A673 (cell line): ENCODE results near the gene PARN. TPM values are rescaled to one million over a fixed set of nuclear protein-coding genes. Genes with fewer than 3 reads are reported as not detected.

Experiments used
- BruUV-seq: library from RNA; stranded (reverse); fragments of 400-500 nt; replicated peaks from 2 replicates; lab custom pipeline; 2021; lab: Mats Ljungman, UMichigan
- CTCF ChIA-PET: fragments of 300-600 bp; sonication (Branson Sonifier 250); formaldehyde crosslinking; loops from one replicate; lab custom pipeline; 2022; ENCODE audit warnings: antibody characterized with exemption; lab: Charles Lee
- POLR2A ChIA-PET: fragments of 300-600 bp; sonication (Branson Sonifier 250); formaldehyde crosslinking; loops from one replicate; lab custom pipeline; 2022; ENCODE audit warnings: antibody characterized with exemption; ENCODE audit not compliant: low non-redundant PET; lab: Charles Lee
- DNase-seq: peaks from one replicate; pipeline ENCODE4 v3.0.0-alpha.2; 2015; ENCODE audit warnings: low spot score
- H3K27ac ChIP-seq: fragments of 200-600 bp; sonication (generic); 2 replicates; pipeline ENCODE4 v1.5.1; 2016; ENCODE audit warnings: mixed run types, low read depth, mild to moderate bottlenecking, mixed read lengths, antibody characterized with exemption, low read length; ENCODE audit not compliant: poor library complexity, severe bottlenecking
- H3K27me3 ChIP-seq: fragments of 200-600 bp; sonication (generic); replicated peaks from 2 replicates; pipeline ENCODE4 v1.6.1; 2017; ENCODE audit warnings: mixed run types, low read depth, mild to moderate bottlenecking, mixed read lengths, antibody characterized with exemption, low read length; ENCODE audit not compliant: insufficient read depth, poor library complexity
- H3K36me3 ChIP-seq: fragments of 200-600 bp; sonication (generic); 2 replicates; pipeline ENCODE4 v1.6.1; 2016; ENCODE audit warnings: mixed run types, mild to moderate bottlenecking, mixed read lengths, antibody characterized with exemption, low read length; ENCODE audit not compliant: insufficient read depth, poor library complexity, severe bottlenecking
- H3K4me1 ChIP-seq: fragments of 200-600 bp; sonication (generic); 2 replicates; pipeline ENCODE4 v1.6.1; 2017; ENCODE audit warnings: mixed run types, mild to moderate bottlenecking, mixed read lengths, antibody characterized with exemption, low read length; ENCODE audit not compliant: insufficient read depth, poor library complexity, severe bottlenecking
- H3K4me3 ChIP-seq: fragments of 200-600 bp; sonication (generic); 2 replicates; pipeline ENCODE4 v1.5.1; 2016; ENCODE audit warnings: low read depth, mixed run types, mild to moderate bottlenecking, mixed read lengths, low read length; ENCODE audit not compliant: poor library complexity, severe bottlenecking
- H3K9me3 ChIP-seq: fragments of 200-600 bp; sonication (generic); 2 replicates; pipeline ENCODE4 v1.6.1; 2016; ENCODE audit warnings: mixed run types, low read depth, mild to moderate bottlenecking, mixed read lengths, antibody characterized with exemption, low read length; ENCODE audit not compliant: poor library complexity, severe bottlenecking
- EZH2 ChIP-seq: fragments of 200-600 bp; sonication (generic); IDR thresholded peaks from 2 replicates; pipeline ENCODE4 v1.6.1; 2017; ENCODE audit warnings: borderline replicate concordance, low read depth, mild to moderate bottlenecking, mixed read lengths, antibody characterized with exemption, low read length; ENCODE audit not compliant: poor library complexity, severe bottlenecking
- intact Hi-C: fragments of 100-400 bp; cut with micrococcal nuclease; formaldehyde crosslinking; loops from one replicate; pipeline ENCODE4 v1.10.0; 2022; ENCODE audit not compliant: unreplicated experiment
- total RNA-seq: library from RNA; stranded (reverse); gene quantifications from 2 replicates; pipeline ENCODE4 v1.2.3, GENCODE V29; 2021
- TF ChIP-seq, protein P1 (sequence below): fragments of 300-800, 200-600 bp; sonication (generic); conservative IDR thresholded peaks from 2 replicates; pipeline ENCODE4 v1.5.1; 2017; ENCODE audit warnings: low read depth, mild to moderate bottlenecking, antibody characterized with exemption, low read length, moderate library complexity, mixed read lengths

PARN gene
- total RNA-seq, 1 experiment from 2014 or later: 37.5 TPM

GRCh38 chr16:14513389-14514107, 116.5 kb downstream of the PARN start:
- ChIA-PET CTCF (no interaction called here), POLR2A (no interaction called here)
- TF ChIP-seq, protein P1, sequence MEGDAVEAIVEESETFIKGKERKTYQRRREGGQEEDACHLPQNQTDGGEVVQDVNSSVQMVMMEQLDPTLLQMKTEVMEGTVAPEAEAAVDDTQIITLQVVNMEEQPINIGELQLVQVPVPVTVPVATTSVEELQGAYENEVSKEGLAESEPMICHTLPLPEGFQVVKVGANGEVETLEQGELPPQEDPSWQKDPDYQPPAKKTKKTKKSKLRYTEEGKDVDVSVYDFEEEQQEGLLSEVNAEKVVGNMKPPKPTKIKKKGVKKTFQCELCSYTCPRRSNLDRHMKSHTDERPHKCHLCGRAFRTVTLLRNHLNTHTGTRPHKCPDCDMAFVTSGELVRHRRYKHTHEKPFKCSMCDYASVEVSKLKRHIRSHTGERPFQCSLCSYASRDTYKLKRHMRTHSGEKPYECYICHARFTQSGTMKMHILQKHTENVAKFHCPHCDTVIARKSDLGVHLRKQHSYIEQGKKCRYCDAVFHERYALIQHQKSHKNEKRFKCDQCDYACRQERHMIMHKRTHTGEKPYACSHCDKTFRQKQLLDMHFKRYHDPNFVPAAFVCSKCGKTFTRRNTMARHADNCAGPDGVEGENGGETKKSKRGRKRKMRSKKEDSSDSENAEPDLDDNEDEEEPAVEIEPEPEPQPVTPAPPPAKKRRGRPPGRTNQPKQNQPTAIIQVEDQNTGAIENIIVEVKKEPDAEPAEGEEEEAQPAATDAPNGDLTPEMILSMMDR: no peak
- no peak for TF ChIP-seq EZH2
- H3K27me3 ChIP-seq: no peaks in the 10 kb centered on the region
- BruUV-seq: no TSS peak
- no peaks in the 10 kb centered on the region for H3K36me3 ChIP-seq
- DNase-seq: no peak
- no peaks in the 10 kb centered on the region for H3K4me1 ChIP-seq
- intact Hi-C loops: no loop called here
- H3K9me3 ChIP-seq: no peaks in the 10 kb centered on the region
- no peak overlapping the region for H3K4me3 ChIP-seq
- no peak overlapping the region for H3K27ac ChIP-seq

- no peaks in the 10 kb centered on the region for H3K27me3 ChIP-seq
- ChIA-PET POLR2A (no interaction called here), CTCF (interaction anchor here (0.6 kb wide), 1 partner anchor 1245 kb away, joined by 7 read pairs; no protein-coding TSS in a partner anchor)
- no peaks in the 10 kb centered on the region for H3K4me1 ChIP-seq
- intact Hi-C loops: no loop called here
- H3K36me3 ChIP-seq: no peaks in the 10 kb centered on the region
- no peaks in the 10 kb centered on the region for H3K9me3 ChIP-seq
- TF ChIP-seq, protein P1: no peak
- no peak for TF ChIP-seq EZH2
- BruUV-seq: no TSS peak
- H3K27ac ChIP-seq: no peak overlapping the region
- no peak for DNase-seq
- H3K4me3 ChIP-seq: no peak overlapping the region
Observed at GRCh38 chr16:14511800-14512135, 118.3 kb downstream of the PARN start.

GRCh38 chr16:14510939-14511799, 118.9 kb downstream of the PARN start:
- POLR2A ChIA-PET: no interaction called here
- H3K27ac ChIP-seq: no peak overlapping the region
- H3K9me3 ChIP-seq: no peaks in the 10 kb centered on the region
- BruUV-seq: no TSS peak
- H3K4me1 ChIP-seq: no peaks in the 10 kb centered on the region
- peak; percentile 26 for DNase-seq
- no peaks in the 10 kb centered on the region for H3K27me3 ChIP-seq
- intact Hi-C loops: no loop called here
- H3K4me3 ChIP-seq: no peak overlapping the region
- no peaks in the 10 kb centered on the region for H3K36me3 ChIP-seq
- CTCF ChIA-PET: interaction anchor here (0.6 kb wide), 1 partner anchor 1246 kb away, joined by 7 read pairs; no protein-coding TSS in a partner anchor
- TF ChIP-seq EZH2: no peak
- TF ChIP-seq, protein P1: no peak
